HFF-Myc (cell line): ENCODE results near the gene MAP3K20.
"Not testable (repeated sequence)": the region's sequence is repeated elsewhere in the genome, so short reads cannot be mapped to it uniquely, and the experiment has no call there.

Source experiments
- DNase-seq: peaks from one replicate; pipeline ENCODE4 v3.0.0-alpha.2; 2011; ENCODE audit warnings: low read depth; ENCODE audit errors: extremely low read depth
- H3K4me3 ChIP-seq: replicated peaks from 2 replicates; pipeline ENCODE4 v1.5.1; 2011; ENCODE audit warnings: low read depth, mild to moderate bottlenecking, control low read depth, low read length
- TF ChIP-seq, protein P1 (sequence below): IDR thresholded peaks from 2 replicates; pipeline ENCODE4 v1.5.1; 2012; ENCODE audit warnings: mild to moderate bottlenecking, low read depth, low read length, control low read depth; ENCODE audit errors: missing control alignments

Gene MAP3K20

GRCh38 chr2:173280853-173281252 lies 205.2 kb downstream of the MAP3K20 start:
- H3K4me3 ChIP-seq: no peak overlapping the region
- TF ChIP-seq, protein P1, sequence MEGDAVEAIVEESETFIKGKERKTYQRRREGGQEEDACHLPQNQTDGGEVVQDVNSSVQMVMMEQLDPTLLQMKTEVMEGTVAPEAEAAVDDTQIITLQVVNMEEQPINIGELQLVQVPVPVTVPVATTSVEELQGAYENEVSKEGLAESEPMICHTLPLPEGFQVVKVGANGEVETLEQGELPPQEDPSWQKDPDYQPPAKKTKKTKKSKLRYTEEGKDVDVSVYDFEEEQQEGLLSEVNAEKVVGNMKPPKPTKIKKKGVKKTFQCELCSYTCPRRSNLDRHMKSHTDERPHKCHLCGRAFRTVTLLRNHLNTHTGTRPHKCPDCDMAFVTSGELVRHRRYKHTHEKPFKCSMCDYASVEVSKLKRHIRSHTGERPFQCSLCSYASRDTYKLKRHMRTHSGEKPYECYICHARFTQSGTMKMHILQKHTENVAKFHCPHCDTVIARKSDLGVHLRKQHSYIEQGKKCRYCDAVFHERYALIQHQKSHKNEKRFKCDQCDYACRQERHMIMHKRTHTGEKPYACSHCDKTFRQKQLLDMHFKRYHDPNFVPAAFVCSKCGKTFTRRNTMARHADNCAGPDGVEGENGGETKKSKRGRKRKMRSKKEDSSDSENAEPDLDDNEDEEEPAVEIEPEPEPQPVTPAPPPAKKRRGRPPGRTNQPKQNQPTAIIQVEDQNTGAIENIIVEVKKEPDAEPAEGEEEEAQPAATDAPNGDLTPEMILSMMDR: no peak
- no peak for DNase-seq

- not testable (repeated sequence) for H3K4me3 ChIP-seq, DNase-seq
Measured at GRCh38 chr2:173281898-173282297, 206.3 kb downstream of the MAP3K20 start.

DNA sequence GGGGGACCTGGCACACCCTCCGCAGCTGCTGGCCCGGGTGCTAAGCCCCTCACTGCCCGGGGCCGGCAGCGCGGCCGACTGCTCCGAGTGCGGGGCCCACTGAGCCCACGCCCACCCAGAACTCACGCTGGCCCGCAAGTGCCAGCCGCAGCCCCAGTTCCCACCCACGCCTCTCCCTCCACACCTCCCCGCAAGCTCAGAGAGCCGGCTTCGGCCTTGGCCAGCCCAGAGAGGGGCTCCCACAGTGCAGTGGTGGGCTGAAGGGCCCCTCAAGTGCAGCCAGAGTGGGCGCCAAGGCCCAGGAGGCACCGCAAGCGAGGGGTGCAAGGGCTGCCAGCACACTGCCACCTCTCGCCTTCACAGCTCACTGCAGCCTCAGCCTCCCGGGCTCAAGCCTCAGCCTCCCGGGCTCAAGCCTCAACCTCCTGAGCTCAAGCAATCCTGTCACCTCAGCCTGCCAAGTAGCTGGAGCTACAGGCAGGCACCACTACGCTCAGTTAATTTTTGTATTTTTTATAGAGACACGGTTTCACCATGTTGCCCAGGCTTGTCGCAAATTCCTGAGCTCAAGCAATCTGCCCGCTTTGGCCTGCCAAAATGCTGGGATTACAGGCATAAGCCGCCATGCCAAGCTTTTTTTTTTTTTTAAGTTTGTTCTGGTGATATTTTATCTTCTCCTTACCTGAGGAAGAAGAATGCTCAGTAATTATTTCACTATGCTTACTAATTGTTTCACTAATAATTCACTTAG lies 207.3 kb downstream of the MAP3K20 start:
- TF ChIP-seq, protein P1: no peak
- no peak for DNase-seq
- H3K4me3 ChIP-seq: no peak overlapping the region

DNA sequence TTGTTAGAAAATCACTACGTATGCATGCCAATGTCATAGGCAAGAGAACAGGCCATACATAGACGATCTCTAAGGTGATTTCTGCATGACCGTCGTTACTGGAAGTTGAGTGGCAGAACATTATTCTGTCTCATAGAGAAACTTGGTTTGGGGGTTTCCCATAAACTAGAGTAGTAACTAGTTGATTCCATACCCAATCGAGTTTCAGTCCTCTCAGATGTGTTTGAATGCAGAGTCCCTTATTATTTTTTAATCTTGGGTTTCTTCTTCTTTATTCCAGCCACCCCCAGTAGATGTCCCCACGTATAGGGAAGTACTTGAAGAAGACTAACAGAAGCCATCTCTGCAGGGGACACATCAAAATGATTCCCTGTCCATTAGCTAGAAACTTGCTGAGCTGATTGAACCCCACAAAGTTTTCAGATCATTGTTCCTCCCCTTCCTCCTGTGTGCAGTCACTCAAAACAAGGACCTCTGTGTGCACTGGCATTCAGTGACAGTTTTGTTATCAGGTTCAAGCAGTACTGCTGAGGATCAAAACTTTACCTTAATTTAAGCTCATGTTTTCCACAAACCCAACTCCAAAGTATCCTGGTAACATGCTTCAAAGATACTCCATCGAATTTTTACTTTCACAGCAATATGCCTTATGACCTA lies 210.6 kb downstream of the MAP3K20 start:
- TF ChIP-seq, protein P1: no peak
- no peak for DNase-seq

DNA sequence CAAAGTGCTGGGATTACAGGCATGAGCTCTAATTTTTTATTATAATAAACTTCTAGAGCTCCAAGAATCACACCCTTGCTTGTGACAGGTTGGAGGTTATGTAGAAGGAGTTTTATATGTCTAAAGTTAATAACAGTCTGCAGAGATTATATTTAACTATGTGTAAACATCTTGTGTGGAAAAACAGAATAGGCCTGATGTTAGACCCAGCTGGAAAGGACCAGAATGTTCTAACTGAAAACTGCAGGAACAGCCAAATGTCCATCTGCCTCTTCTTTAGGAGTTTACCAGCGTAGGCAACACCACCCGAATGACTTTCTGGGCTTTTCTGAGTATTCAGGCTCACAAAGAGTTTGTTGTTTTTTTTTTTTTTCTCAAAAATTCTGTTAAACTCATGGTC lies 211.9 kb downstream of the MAP3K20 start:
- H3K4me3 ChIP-seq: no peak overlapping the region
- TF ChIP-seq, protein P1: no peak
- DNase-seq: no peak

More for the DNA sequence above, 210.6 kb downstream of the MAP3K20 start:
- no peak overlapping the region for H3K4me3 ChIP-seq

GRCh38 chr2:173288561-173288960 lies 212.9 kb downstream of the MAP3K20 start:
- no peak for DNase-seq
- TF ChIP-seq, protein P1: no peak
- H3K4me3 ChIP-seq: no peak overlapping the region

- TF ChIP-seq, protein P1: no peak
- H3K4me3 ChIP-seq: no peak overlapping the region
- DNase-seq: no peak
Measured at GRCh38 chr2:173290046-173290445, 214.4 kb downstream of the MAP3K20 start.
